Upper lobe of right lung (tissue), 1 donor: ENCODE measurements around the gene TGDS. TPM values are rescaled to one million over a fixed set of nuclear protein-coding genes. Genes with fewer than 3 reads are reported as not detected.

Experiments used
- ATAC-seq: fragments of 200-7000 bp; cut with Tn5 transposase; one replicate; pipeline ENCODE4 v1.9.1; 2020; ENCODE audit warnings: mild to moderate bottlenecking, moderate library complexity
- DNase-seq: peaks from one replicate; pipeline ENCODE4 v3.0.0-alpha.2; 2020
- H3K27ac ChIP-seq: fragments of 200-600 bp; one replicate; pipeline ENCODE4 v1.8.0; 2022
- H3K27me3 ChIP-seq: fragments of 200-600 bp; one replicate; pipeline ENCODE4 v1.8.0; 2022; ENCODE audit warnings: mild to moderate bottlenecking
- H3K36me3 ChIP-seq: fragments of 200-600 bp; one replicate; pipeline ENCODE4 v1.8.0; 2022
- H3K4me1 ChIP-seq: fragments of 200-600 bp; one replicate; pipeline ENCODE4 v1.8.0; 2022
- H3K4me3 ChIP-seq: fragments of 200-600 bp; one replicate; pipeline ENCODE4 v1.8.0; 2022; ENCODE audit warnings: mild to moderate bottlenecking
- H3K9me3 ChIP-seq: fragments of 200-600 bp; one replicate; pipeline ENCODE4 v1.8.0; 2022
- CTCF ChIP-seq: fragments of 200-600 bp; IDR thresholded peaks from one replicate; pipeline ENCODE4 v1.8.0; 2022; ENCODE audit warnings: antibody characterized with exemption
- intact Hi-C: fragments of 100-400 bp; cut with DNase I; formaldehyde crosslinking; loops from one replicate; pipeline ENCODE4 v1.11.0; 2022
- total RNA-seq: library from RNA; stranded (reverse); fragmentation: NEBNext Ultra II Directional; extraction: Animal tissue kit (Norgen Biotek cat#: 25700); gene quantifications from one replicate; pipeline ENCODE4 v1.2.1, GENCODE V29; 2021
- donor health status: DM: no; HTN: yes; CAD: no; lungs with severe emphysema.

Gene TGDS
- total RNA-seq, 1 donor from 2014 or later = 9.4 TPM

GRCh38 chr13:94598281-94598680, 2.3 kb upstream of the TGDS start:
- no peak for DNase-seq
- H3K9me3 ChIP-seq = no peaks in the 10 kb centered on the region
- no peak for ATAC-seq
- no peaks in the 10 kb centered on the region for H3K27me3 ChIP-seq
- intact Hi-C loops = no loop called here
- no peak overlapping the region for H3K27ac ChIP-seq
- peaks cover 20% of the 10 kb centered on the region for H3K4me1 ChIP-seq
- no peak for TF ChIP-seq CTCF
- H3K36me3 ChIP-seq = no peaks in the 10 kb centered on the region
- no peak overlapping the region for H3K4me3 ChIP-seq

GRCh38 chr13:94596575-94596971, 621 bp upstream of the TGDS start:
- intact Hi-C loops = no loop called here
- Histone ChIP-seq H3K9me3 (no peaks in the 10 kb centered on the region), H3K4me3 (peak overlapping the region; percentile 99), H3K4me1 (peaks cover 19% of the 10 kb centered on the region), H3K36me3 (peaks cover 17% of the 10 kb centered on the region), H3K27me3 (no peaks in the 10 kb centered on the region), H3K27ac (peak overlapping the region; percentile 88)
- no peak for TF ChIP-seq CTCF
- DNase-seq (no peak), ATAC-seq (no peak)

- Histone ChIP-seq H3K4me1 (peaks cover 19% of the 10 kb centered on the region), H3K27ac (peak overlapping the region; percentile 88), H3K4me3 (peak overlapping the region; percentile 99), H3K27me3 (no peaks in the 10 kb centered on the region), H3K36me3 (peaks cover 30% of the 10 kb centered on the region), H3K9me3 (no peaks in the 10 kb centered on the region)
- no peak for TF ChIP-seq CTCF
- DNase-seq (no peak), ATAC-seq (peak; percentile 64)
- intact Hi-C loops = no loop called here
These were observed 677 bp downstream of the TGDS start for GRCh38 chr13:94595001-94595949.

GRCh38 chr13:94590744-94591143, 5.2 kb downstream of the TGDS start:
- Histone ChIP-seq H3K4me3 (no peak overlapping the region), H3K36me3 (peaks cover 42% of the 10 kb centered on the region), H3K4me1 (peaks cover 19% of the 10 kb centered on the region), H3K9me3 (no peaks in the 10 kb centered on the region), H3K27ac (no peak overlapping the region), H3K27me3 (no peaks in the 10 kb centered on the region)
- no peak for TF ChIP-seq CTCF
- no peak for ATAC-seq
- intact Hi-C loops = no loop called here
- DNase-seq = no peak

GRCh38 chr13:94588541-94588940, 7.4 kb downstream of the TGDS start:
- no peak for TF ChIP-seq CTCF
- Histone ChIP-seq H3K27me3 (no peaks in the 10 kb centered on the region), H3K4me1 (peaks cover 2% of the 10 kb centered on the region), H3K9me3 (no peaks in the 10 kb centered on the region), H3K4me3 (no peak overlapping the region), H3K36me3 (peaks cover 57% of the 10 kb centered on the region), H3K27ac (no peak overlapping the region)
- no peak for DNase-seq
- ATAC-seq = no peak
- intact Hi-C loops = no loop called here
